GM19467 (cell line): ENCODE data around the gene ZNF362.
"Not testable (repeated sequence)": the region's sequence is repeated elsewhere in the genome, so short reads cannot be mapped to it uniquely, and the experiment has no call there.

Experiments
- ATAC-seq: cut with Tn5 transposase; IDR thresholded peaks from one replicate; pipeline ENCODE4 v1.9.1; 2021; ENCODE audit warnings: mild to moderate bottlenecking, moderate library complexity; ENCODE audit not compliant: unreplicated experiment

The ZNF362 gene

GRCh38 chr1:33302325-33302724 lies 46.0 kb downstream of the ZNF362 start:
- no peak for ATAC-seq

DNA sequence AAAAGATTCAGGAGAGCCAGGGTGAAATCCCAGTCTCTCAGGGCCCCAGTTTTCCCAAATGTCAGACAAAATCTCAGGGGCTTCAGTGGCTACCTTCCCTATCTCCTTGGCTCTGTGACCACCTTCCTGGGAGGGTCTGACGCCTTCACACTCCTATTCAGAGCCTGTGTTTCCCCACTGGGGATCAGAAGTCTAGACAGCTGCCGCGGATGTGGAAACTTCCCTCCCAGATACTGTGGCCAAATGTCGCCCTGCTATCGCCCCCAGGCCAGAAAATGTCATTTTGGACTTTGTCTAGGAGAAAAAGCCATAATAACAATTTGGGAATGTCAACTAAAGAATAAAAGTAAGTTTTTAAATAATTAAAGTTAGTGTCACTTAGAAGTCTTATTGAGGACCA lies 48.7 kb downstream of the ZNF362 start:
- ATAC-seq = no peak

DNA sequence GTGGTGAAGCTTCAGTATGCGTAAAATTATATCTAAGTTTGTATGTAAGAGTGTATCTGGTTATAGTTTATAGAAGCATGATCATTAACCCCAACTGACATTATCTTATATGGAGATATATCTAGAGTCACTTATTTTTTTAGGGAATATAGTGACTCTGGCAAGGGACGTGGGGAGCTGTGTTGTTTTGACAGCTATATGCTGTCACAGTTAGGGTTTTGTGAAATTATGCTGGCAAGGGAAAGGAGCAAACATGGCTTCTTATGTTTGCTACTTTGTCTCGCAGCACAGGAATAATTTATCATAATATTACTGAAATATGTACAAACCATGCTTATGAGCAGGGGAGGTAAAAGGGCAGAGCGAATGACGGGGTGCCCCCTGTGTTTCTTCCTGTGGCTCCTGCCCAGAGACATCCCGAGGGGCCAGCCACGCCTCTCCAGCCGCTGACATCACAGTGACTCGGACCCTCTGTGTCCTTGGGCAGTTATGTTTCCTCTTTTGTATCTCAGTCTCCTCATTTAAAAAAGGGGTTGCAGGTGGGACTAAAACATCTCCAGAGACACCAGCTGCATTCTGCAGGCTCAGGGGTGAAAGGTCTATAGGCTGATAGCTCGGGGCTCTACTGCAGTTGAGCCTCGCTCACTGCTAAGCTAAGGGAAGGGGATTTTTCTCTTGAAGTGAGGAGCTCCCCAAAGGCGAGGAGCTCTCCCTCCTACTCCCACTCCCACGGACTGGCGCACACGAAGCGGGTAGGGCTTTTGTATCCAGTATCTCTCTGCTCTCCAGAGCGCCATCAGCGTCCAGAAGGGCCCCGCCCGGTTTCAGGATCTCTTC lies 49.7 kb downstream of the ZNF362 start:
- ATAC-seq = no peak

DNA sequence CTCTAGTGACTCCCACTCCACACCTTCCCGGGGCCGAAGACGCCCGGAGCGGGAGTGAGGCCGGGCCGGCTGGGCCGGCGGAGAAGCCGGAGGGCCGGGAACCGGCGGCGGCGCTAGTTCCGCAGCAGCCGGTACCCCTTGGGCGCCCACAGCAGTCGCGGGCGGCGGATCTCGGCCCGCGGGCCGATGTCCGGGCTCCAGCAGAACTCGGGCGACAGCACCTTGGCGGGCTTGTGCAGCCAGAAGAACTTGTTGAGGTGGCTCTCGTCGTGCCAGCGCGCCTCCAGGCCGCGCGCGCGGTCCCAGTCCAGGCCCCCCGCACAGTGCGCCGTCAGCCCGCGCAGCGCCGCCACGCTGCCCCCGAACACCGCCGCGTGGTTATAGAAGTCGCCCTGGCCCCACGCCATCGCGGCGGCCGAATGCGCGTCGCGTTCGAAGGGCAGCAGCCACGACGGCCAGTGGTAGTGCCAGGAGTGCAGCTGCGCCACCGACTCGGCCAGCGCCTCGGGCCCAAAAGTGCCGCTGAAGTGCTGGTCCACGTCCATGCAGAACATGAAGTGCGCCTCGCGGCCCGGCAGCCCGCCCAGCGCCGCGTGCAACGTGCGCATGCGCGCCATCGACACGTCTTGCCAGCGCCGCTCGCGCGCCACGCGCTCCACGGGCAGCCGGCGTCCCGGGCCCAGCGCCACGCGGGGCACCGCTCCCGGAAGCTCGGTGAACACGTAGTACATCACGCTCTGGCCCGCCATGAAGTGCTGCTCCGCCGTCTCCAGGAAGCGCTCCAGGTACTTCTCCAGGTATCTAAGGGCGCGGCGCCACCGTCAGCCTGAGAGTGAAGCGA lies 50.6 kb downstream of the ZNF362 start:
- ATAC-seq = no peak

GRCh38 chr1:33307494-33307864 lies 51.2 kb downstream of the ZNF362 start:
- ATAC-seq = no peak

- ATAC-seq = not testable (repeated sequence)
Observed at GRCh38 chr1:33309351-33309750, 53.1 kb downstream of the ZNF362 start.

DNA sequence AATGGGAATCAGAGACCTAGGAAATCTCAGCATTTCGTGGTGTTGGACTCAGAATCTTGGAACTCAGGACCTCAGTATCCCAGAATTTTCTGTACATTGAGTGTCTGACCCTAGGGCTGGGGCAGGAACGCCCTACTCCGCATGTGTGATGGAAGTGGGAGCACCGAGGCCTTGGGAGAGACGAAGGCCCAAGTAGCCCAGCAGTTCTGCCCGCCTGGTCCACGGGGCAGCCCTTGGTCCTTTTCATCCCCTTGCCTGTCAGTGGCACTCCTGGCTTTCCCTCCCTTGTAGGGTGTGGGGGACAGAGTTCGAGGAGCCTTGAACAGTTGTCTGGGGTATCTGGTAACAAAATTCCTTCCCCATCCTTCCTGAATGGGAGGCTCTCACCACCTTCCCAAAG lies 54.4 kb downstream of the ZNF362 start:
- ATAC-seq = no peak

DNA sequence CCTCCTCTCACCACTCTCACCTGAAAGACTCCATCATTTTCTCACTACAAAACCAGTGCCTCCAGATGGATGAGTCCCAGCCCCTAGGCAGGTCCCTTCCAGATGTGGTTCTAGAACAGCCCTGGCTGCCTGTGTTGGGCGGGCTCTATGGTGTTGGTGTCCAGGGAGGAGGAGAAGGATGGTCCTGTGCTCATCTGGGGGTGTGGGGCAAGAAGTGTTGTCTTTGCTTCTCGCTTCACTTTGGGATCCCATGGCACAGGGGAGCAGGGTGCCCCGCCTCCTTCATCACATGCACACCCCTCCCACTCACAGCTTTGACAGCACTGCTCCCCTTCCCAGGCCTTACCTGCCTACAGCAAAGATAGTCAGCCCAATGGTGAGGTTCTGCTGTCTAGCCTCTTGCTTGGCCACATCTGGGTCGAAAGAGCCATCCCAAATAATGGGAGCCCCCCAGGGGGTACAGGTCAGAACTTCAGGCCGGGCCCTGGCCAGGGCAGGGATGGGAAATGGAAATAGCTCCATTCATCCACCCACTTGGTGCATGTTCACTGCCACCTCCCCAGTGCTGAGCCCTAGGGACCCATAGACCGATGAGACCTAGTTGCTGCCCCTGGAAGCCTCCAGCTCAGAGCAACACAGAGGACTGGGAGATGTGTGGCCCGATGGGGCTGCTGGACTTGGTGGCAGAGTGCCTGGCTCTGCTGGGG lies 55.6 kb downstream of the ZNF362 start:
- no peak for ATAC-seq

GRCh38 chr1:33312413-33312749 lies 56.1 kb downstream of the ZNF362 start:
- no peak for ATAC-seq

DNA sequence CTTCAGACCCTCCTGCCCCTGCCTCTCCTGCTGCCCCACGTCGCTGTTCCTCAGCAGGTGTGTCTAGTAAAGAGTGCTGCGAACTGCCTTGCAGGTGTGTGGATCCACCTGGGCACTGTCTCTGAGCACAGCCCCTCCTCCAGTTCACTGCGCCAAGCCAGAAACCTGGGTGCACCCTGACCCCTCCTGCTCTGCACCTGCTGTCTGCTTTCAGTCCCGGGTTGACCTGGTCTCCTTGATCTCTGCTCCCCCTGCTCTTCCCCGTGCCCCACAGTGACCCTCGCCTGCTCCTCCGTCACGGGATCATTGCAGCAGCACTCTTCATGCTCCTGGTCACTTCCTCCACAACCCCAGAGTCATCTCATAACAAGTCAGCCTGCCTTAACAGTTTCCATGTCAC lies 58.1 kb downstream of the ZNF362 start:
- ATAC-seq = no peak

GRCh38 chr1:33316601-33317000 lies 60.3 kb downstream of the ZNF362 start:
- ATAC-seq = no peak

DNA sequence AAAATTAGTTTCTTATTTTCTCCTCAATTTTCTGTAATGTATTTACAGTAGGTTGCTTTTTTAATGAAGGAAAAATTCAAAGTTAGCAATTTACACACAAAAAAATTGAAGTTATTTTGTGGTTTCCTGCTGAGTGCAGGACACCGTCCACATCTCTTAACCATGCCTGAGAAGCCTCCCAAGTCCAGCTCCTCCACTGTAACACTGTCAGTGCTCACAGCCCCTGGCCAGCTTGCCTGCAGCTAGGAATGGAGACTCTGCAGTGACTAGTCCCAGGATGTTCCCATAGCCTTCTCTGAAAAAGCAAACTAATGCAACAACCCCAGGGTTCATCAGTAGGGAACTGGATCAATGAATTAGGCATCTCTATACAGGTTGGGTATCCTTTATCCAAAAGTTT lies 61.1 kb downstream of the ZNF362 start:
- ATAC-seq = no peak

DNA sequence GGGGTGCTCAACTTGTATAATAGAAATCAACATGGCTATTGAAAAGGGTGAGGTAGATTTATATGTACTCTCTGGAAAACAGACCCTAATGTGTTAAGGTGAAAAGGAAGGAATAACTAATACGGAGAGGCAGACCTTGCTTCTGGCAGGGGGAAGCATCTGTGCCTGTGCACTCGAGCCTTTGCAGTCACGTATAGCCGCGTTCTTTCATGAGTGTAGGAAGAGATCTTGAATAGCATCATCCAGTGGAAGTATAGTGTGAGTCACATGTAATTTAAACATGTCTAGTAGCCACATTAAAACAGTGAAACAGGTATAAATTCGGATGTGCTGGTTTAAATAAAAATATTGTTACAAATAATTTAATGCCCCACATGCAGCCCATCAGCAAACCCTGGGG lies 61.7 kb downstream of the ZNF362 start:
- no peak for ATAC-seq

DNA sequence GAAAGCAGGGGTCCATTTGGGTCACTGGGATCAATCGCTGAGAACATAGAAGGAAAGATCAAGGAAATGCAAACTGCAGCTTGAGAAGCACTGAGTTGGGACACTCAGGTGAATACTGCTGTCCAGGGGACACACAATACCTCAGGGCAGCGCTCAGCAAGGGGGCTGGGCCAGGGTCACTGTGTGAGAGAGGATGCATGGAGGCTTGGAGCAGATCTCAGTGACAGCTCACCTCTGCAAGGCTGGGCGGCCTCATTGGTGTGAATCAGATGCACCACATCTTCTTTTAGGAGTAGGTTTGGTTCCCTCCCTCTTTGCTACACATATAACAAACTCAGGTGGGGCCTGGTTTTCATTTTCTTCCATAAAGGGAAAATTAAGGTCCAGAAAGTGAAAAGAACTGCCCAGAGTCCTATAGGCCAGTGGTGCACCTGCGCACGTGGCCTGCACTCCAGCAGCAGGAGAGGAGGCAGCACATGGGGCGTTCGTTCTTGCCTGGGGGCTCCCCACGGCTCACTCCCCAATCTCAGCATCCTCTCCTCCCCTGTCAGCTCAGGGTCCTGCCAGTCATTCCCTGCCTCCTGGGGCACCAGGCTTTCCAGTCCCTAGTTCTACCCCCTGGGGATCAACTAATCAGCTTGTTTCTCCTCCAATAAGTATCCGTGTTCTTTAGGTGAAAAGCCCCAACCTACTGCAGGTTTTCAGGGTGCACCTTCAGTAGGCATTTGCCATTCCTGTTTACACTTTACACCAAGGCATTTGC lies 63.1 kb downstream of the ZNF362 start:
- no peak for ATAC-seq

DNA sequence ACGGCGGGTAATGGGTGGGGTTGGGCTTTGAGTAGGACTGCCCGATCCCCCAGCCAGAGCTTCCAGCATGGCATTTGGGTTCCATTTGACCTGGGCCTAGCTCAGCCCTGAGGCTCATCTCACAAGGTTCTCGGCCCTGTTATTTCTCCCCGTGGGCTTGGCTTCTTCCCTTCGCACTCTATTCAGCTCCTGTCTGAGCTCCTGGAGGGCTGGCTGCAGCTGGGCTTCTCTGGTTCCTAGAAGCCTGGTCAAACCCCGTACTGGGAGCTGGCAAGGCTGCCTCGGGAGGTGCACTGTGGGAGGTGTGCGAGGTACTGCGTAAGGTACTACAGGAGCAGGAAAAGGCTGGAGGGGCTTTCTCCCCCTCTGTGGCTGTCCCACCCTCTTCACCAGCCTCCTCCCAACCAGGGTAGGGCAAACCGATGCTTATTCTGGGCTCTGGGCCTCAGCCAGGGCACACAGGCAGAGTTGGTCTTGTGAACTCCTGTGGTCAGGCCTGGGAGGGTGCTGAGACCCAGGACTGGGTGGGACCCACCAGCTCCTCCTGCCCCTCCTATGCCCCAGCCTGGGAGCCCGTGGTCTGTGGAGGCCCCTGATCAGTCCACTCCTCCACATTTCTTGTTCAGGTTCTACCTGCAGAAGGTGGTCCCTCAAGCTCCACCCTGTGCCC lies 63.8 kb downstream of the ZNF362 start:
- ATAC-seq = no peak

DNA sequence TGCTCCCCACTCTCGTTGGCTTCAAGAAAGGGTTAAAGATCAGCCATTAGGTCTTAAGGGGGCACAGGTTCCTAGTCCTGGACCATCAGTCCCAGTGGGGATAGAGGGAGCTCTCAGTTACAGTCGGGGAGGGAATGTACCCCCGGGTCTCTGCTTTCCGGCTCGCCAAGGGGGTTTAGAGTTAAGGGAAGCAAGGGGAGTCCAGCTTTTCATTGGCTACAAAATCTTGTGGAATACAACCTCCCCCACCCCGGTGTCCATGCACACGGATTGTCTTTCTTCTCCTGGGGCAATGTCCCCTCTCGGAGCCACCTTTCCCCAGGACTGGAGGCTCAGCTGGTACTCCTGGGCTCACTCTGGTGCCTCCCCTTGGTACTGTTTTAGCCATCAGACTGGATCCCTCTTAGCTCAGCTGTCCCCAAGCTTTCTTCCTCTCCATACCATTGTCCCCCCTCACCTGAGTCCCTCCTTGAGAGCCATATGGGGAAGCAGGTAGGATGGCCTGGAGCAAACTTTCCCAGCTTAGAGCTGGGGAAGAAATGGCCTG lies 64.4 kb downstream of the ZNF362 start, which contains the start of gene A3GALT2:
Gene A3GALT2, minus strand, starts transcription at position 480 of the 547 bp plus-strand sequence. Its CDS starts 0 bp downstream, at position 480.
- no peak for ATAC-seq

DNA sequence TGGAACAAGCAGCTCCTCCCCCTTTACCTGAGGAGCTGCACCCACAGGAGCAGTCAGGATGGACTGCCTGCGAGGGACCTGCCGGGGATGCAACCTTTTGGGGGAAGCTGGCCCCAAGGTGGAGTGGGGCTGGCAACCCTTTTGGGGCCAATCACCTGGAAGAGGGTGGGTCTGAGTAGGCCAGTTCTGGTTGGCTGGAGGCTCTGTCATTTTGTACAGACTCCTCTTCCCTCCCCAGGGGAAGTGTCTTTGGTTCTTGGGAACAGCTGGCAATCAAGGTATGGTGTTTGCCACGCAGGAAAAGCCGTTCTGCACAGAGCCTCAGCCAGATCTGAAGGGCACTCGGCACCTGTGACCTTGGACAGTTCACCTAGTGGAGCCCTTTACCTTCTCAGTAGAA lies 64.9 kb downstream of the ZNF362 start:
- ATAC-seq = no peak

DNA sequence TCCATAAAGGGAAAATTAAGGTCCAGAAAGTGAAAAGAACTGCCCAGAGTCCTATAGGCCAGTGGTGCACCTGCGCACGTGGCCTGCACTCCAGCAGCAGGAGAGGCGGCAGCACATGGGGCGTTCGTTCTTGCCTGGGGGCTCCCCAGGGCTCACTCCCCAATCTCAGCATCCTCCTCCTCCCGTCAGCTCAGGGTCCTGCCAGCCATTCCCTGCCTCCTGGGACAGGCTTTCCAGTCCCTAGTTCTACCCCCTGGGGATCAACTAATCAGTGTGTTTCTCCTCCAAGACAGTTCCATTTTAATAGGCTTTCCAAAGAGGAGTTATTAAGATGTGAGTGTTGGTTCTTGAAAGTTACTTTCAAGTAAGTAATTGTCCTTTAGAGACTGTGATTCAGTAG lies 65.8 kb downstream of the ZNF362 start:
- ATAC-seq = no peak

DNA sequence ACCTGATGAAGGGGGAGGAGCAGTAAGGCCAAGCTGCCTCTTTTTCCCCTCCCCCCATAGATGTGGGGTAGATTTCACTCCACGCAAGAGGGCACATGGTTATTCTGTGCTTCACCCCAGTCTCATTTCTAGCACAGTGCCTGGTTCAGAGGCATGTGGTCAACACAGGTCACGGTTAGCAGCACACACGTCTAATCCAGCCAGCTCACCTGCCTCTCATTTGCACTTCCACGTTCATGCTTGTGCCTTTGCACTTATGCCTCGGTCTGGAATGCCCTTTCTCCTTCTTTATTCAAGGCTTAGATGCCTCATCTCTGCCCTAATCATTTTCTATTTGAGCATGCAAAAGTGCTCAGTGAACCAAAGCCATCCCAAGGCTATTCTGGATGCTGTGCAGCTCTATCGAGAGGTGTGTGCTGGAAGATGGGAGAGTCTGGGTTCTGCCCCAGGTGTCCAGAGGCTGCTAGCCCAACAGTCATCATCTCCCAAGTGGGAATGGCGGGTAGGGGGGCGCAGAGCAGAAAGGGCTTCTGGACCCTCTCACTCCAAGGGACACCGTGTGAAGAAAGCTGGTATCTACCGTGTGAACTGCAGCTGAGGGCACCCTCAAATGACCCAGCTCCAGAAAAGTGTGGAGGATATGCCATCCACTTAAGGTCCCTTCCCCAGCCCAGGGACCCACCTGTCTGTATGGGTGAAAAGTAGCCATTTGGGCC lies 66.7 kb downstream of the ZNF362 start:
- ATAC-seq = no peak
